Esophagus squamous epithelium (tissue), 5 donors: ENCODE results near the gene CFAP74. TPM values are rescaled to one million over a fixed set of nuclear protein-coding genes. Genes with fewer than 3 reads are reported as not detected.

Experiments used
- DNase-seq: peaks from one replicate; lab custom pipeline; 2025; lab: John Stamatoyannopoulos, UW
- H3K27ac ChIP-seq, 4 donors: fragments of 200-600 bp; sonication (generic); one replicate each; pipeline ENCODE4 v1.5.1; 2016 to 2019; ENCODE audit warnings: mild to moderate bottlenecking in 1 of 4
- H3K27me3 ChIP-seq, 4 donors: fragments of 200-600 bp; sonication (generic); 1 replicate in 3 of 4; 2 replicates in 1 of 4; pipeline versions ENCODE4 v1.5.1 to v1.6.0; 2017 to 2021; ENCODE audit warnings: antibody characterized with exemption in 1 of 4
- H3K36me3 ChIP-seq, 3 donors: fragments of 200-600 bp; sonication (generic); one replicate each; pipeline ENCODE4 v1.5.1; 2016 to 2019
- H3K4me1 ChIP-seq, 3 donors: fragments of 200-600 bp; sonication (generic); one replicate each; pipeline ENCODE4 v1.5.1; 2017 to 2019
- H3K4me3 ChIP-seq, 4 donors: fragments of 200-600 bp; sonication (generic); 1 replicate in 3 of 4; 2 replicates in 1 of 4; pipeline ENCODE4 v1.5.1; 2016 to 2019; ENCODE audit warnings: mild to moderate bottlenecking in 2 of 4, moderate library complexity in 1 of 4
- H3K9me3 ChIP-seq, 3 donors: fragments of 200-600 bp; sonication (generic); one replicate each; pipeline ENCODE4 v1.5.1; 2016 to 2019
- CTCF ChIP-seq, 6 experiments: fragments of 450-650 bp in 4 of 6; fragments of 200-600 bp in 2 of 6; sonication (generic) in 2 of 6; IDR thresholded peaks; one replicate each; pipeline ENCODE4 v1.5.1; 2016 to 2019; ENCODE audit warnings: antibody characterized with exemption in 6 of 6, mild to moderate bottlenecking in 4 of 6, moderate library complexity in 4 of 6
- POLR2A ChIP-seq, 4 donors: fragments of 450-650 bp; IDR thresholded peaks; one replicate each; pipeline ENCODE4 v1.6.1; 2017; ENCODE audit warnings: antibody characterized with exemption in 4 of 4, mild to moderate bottlenecking in 4 of 4, moderate library complexity in 3 of 4
- WGBS, 2 donors: methylation state at CpG; one replicate each; pipeline ENCODE4 v1.1.5; 2018; 5-methylcytosine and 5-hydroxymethylcytosine counted together
- intact Hi-C: fragments of 100-400 bp; cut with DNase I; formaldehyde crosslinking; loops from one replicate; pipeline ENCODE4 v1.15.0; 2022
- total RNA-seq, 4 donors: library from RNA; depleted of rRNA; stranded (reverse); fragments of >200 nt; gene quantifications; one replicate each; pipeline ENCODE4 v1.1.0, GENCODE V29; 2016
- donor health status: DM: yes; HTN: yes; CAD: no.

Gene CFAP74
- total RNA-seq, 4 donors from 2014 or later, result not detected

DNA sequence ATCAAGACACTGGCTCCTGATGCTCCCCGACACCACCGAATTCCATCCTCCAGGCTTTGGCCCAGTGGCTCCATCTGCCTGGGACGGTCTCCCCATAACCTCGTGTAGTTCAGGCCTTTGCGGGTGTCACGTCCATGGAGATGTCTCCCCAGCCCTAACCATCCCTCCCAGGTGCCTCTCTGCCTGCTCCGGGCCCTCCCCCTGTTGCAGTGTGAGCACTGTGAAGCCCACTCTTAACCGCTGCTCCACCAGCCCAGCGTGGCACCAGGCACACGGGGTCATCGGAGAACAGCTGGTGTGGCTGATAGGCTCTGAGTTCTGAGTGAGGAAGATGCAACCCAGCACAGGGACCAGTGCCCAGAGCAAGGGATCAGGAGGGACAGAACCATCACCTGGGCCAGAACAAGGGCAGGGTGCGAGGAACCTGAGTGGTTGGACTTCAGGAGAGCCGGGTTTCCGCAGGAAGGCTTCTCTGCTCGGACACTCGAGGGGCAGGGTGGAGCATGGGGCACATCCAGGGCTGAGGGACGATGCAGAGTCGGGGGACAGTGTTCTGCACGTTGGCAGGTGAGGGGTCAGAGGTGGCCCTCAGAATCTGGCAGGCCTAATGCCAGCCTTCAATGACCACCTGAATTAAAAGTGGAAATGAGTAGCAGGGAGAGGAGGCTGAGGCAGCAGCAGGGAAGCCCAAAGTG lies 110.1 kb downstream of the CFAP74 start:
- H3K27me3 ChIP-seq, result peaks cover 0 to 15% (median 0%) of the 10 kb centered on the region in 4 donors
- no peak for DNase-seq
- H3K36me3 ChIP-seq, result no peaks in the 10 kb centered on the region
- 78 to 91% methylated on average over 13 to 14 of the region's 19 CpGs for WGBS, 2 donors
- H3K27ac ChIP-seq, result peak overlapping the region in 1 of 4 donors; percentile 99
- intact Hi-C loops, result loop anchor here (10.0 kb wide), 1 partner anchor 49 kb away; no protein-coding TSS in a partner anchor
- no peaks in the 10 kb centered on the region for H3K9me3 ChIP-seq
- H3K4me3 ChIP-seq, result no peak overlapping the region
- peaks cover 24 to 65% (median 33%) of the 10 kb centered on the region in 3 donors for H3K4me1 ChIP-seq
- no peak for TF ChIP-seq CTCF (IDR thresholded peaks at IDR 0.05)
- no peak for TF ChIP-seq POLR2A (IDR thresholded peaks at IDR 0.05)

GRCh38 chr1:1892763-1893120 lies 110.8 kb downstream of the CFAP74 start:
- TF ChIP-seq POLR2A (IDR thresholded peaks at IDR 0.05) (no peak), CTCF (IDR thresholded peaks at IDR 0.05) (no peak)
- DNase-seq, result no peak
- peaks cover 0 to 15% (median 0%) of the 10 kb centered on the region in 4 donors for H3K27me3 ChIP-seq
- intact Hi-C loops, result loop anchor here (10.0 kb wide), 1 partner anchor 48 kb away; no protein-coding TSS in a partner anchor
- 30 to 52% methylated on average over 6 to 7 of the region's 7 CpGs for WGBS, 2 donors
- peaks cover 29 to 72% (median 40%) of the 10 kb centered on the region in 3 donors for H3K4me1 ChIP-seq
- no peaks in the 10 kb centered on the region for H3K36me3 ChIP-seq
- H3K4me3 ChIP-seq, result peak overlapping the region in 2 of 4 donors; percentile 83 to 95
- H3K9me3 ChIP-seq, result no peaks in the 10 kb centered on the region
- H3K27ac ChIP-seq, result peak overlapping the region; percentile 92 to 99 (median 99)

- Histone ChIP-seq H3K36me3 (no peaks in the 10 kb centered on the region), H3K27ac (peak overlapping the region; percentile 92 to 99 (median 99)), H3K4me3 (peak overlapping the region; percentile 55 to 95 (median 76)), H3K27me3 (peaks cover 0 to 15% (median 0%) of the 10 kb centered on the region in 4 donors), H3K9me3 (no peaks in the 10 kb centered on the region), H3K4me1 (peaks cover 32 to 74% (median 46%) of the 10 kb centered on the region in 3 donors)
- TF ChIP-seq CTCF (IDR thresholded peaks at IDR 0.05) (no peak), POLR2A (IDR thresholded peaks at IDR 0.05) (peak in 2 of 4 donors; percentile 12 to 23)
- no peak for DNase-seq
- WGBS, 2 donors, result 42 to 44% methylated on average over 17 to 18 of the region's 21 CpGs
- intact Hi-C loops, result loop anchor here (10.0 kb wide), 1 partner anchor 47 kb away; no protein-coding TSS in a partner anchor
Observed at GRCh38 chr1:1892079-1892762, 111.4 kb downstream of the CFAP74 start.

- Histone ChIP-seq H3K4me3 (peak overlapping the region; percentile 55 to 95 (median 76)), H3K36me3 (no peaks in the 10 kb centered on the region), H3K27me3 (peaks cover 0 to 15% (median 0%) of the 10 kb centered on the region in 4 donors), H3K9me3 (no peaks in the 10 kb centered on the region), H3K4me1 (peaks cover 32 to 76% (median 51%) of the 10 kb centered on the region in 3 donors), H3K27ac (peak overlapping the region; percentile 92 to 99 (median 99))
- intact Hi-C loops, result loop anchor here (10.0 kb wide), 1 partner anchor 47 kb away; no protein-coding TSS in a partner anchor
- no peak for DNase-seq
- WGBS, 2 donors, result 2 to 5% methylated on average over 7 to 8 of the region's 59 CpGs
- TF ChIP-seq CTCF (IDR thresholded peaks at IDR 0.05) (no peak), POLR2A (IDR thresholded peaks at IDR 0.05) (no peak)
Observed at GRCh38 chr1:1891349-1892078, 112.1 kb downstream of the CFAP74 start.
